HL-60 (cell line): ENCODE results near the gene ACVR2B.

ENCODE experiments used
- CTCF ChIP-seq: IDR thresholded peaks from one replicate; pipeline ENCODE4 v1.5.1; 2011; ENCODE audit warnings: low read length, control low read depth, inconsistent platforms; ENCODE audit not compliant: insufficient read depth
- POLR2AphosphoS5 ChIP-seq: IDR thresholded peaks from 2 replicates; pipeline ENCODE4 v1.6.1; 2012; ENCODE audit warnings: low read depth

- TF ChIP-seq CTCF (no peak), POLR2AphosphoS5 (no peak)
Measured at GRCh38 chr3:38478901-38479300, 25.2 kb downstream of the ACVR2B start.
